ENCODE results near the gene ARV1. TPM values are rescaled to one million over a fixed set of nuclear protein-coding genes. Genes with fewer than 3 reads are reported as not detected.

Gene ARV1
- polyA plus RNA-seq, 1 donor (not counting 4 experiments of a cell fraction or from before 2014, with no cell fraction given), result 38.1 TPM

GRCh38 chr1:230948903-230949302 is 30.0 kb upstream of the ARV1 start:
- H3K4me1 ChIP-seq (ENCODE audit: control insufficient read depth, extremely low read depth, insufficient read depth, low read length), result no peaks in the 10 kb centered on the region
- H3K36me3 ChIP-seq (ENCODE audit: control insufficient read depth in 2 of 2, extremely low read depth in 1 of 2, insufficient read depth in 2 of 2, low read length in 2 of 2), result peaks cover 0 to 2% of the 10 kb centered on the region in 2 experiments
- H3K9me3 ChIP-seq (ENCODE audit: control insufficient read depth, low read depth, low read length), result no peaks in the 10 kb centered on the region
- no peaks in the 10 kb centered on the region for H3K79me2 ChIP-seq (ENCODE audit: control insufficient read depth, insufficient read depth, low read length)
- H4K20me1 ChIP-seq (ENCODE audit: control insufficient read depth, extremely low read depth, insufficient read depth, low read length), result no peaks in the 10 kb centered on the region
- no peak overlapping the region for H3K9ac ChIP-seq (ENCODE audit: control insufficient read depth, extremely low read depth, insufficient read depth, low read length)
- TF ChIP-seq, protein P1, sequence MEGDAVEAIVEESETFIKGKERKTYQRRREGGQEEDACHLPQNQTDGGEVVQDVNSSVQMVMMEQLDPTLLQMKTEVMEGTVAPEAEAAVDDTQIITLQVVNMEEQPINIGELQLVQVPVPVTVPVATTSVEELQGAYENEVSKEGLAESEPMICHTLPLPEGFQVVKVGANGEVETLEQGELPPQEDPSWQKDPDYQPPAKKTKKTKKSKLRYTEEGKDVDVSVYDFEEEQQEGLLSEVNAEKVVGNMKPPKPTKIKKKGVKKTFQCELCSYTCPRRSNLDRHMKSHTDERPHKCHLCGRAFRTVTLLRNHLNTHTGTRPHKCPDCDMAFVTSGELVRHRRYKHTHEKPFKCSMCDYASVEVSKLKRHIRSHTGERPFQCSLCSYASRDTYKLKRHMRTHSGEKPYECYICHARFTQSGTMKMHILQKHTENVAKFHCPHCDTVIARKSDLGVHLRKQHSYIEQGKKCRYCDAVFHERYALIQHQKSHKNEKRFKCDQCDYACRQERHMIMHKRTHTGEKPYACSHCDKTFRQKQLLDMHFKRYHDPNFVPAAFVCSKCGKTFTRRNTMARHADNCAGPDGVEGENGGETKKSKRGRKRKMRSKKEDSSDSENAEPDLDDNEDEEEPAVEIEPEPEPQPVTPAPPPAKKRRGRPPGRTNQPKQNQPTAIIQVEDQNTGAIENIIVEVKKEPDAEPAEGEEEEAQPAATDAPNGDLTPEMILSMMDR (optimal IDR thresholded peaks at IDR 0.05 in 1 of 3, IDR thresholded peaks at IDR 0.05 in 1 of 3, conservative IDR thresholded peaks at IDR 0.05 in 1 of 3; ENCODE audit: extremely low read depth in 1 of 3, insufficient read depth in 2 of 3, low read length in 3 of 3), result no peak
- TF ChIP-seq EZH2 (IDR thresholded peaks at IDR 0.05; ENCODE audit: low read length), result no peak
- no peaks in the 10 kb centered on the region for H3K27me3 ChIP-seq (ENCODE audit: control insufficient read depth, extremely low read depth, insufficient read depth, low read length)
- H3K27ac ChIP-seq (ENCODE audit: control insufficient read depth, insufficient read depth, low read length), result no peak overlapping the region
- H2AFZ ChIP-seq (ENCODE audit: control insufficient read depth, low read length), result no peak overlapping the region
- no peak overlapping the region for H3K4me3 ChIP-seq (ENCODE audit: control insufficient read depth in 2 of 3, extremely low read depth in 1 of 3, insufficient read depth in 2 of 3, low read depth in 1 of 3, low read length in 3 of 3)
- FAIRE-seq, result no peak
- no peaks in the 10 kb centered on the region for H3K9me1 ChIP-seq (ENCODE audit: control insufficient read depth, extremely low read depth, insufficient read depth, low read length)
- dilution Hi-C loops (cut with MboI; ENCODE audit: extremely low pct_ligation_motif_present, low sequenced_read_pairs), result no loop called here
- no peak for DNase-seq (ENCODE audit: low read depth, low spot score)
- no peak overlapping the region for H3K4me2 ChIP-seq (ENCODE audit: control insufficient read depth, extremely low read depth, insufficient read depth, low read depth, low read length)

GRCh38 chr1:230950404-230950803 is 28.5 kb upstream of the ARV1 start:
- Histone ChIP-seq H3K27ac (ENCODE audit: control insufficient read depth, insufficient read depth, low read length) (no peak overlapping the region), H2AFZ (ENCODE audit: control insufficient read depth, low read length) (no peak overlapping the region), H3K9me3 (ENCODE audit: control insufficient read depth, low read depth, low read length) (no peaks in the 10 kb centered on the region), H3K9ac (ENCODE audit: control insufficient read depth, extremely low read depth, insufficient read depth, low read length) (no peak overlapping the region), H3K36me3 (ENCODE audit: control insufficient read depth in 2 of 2, extremely low read depth in 1 of 2, insufficient read depth in 2 of 2, low read length in 2 of 2) (no peaks in the 10 kb centered on the region), H4K20me1 (ENCODE audit: control insufficient read depth, extremely low read depth, insufficient read depth, low read length) (no peaks in the 10 kb centered on the region), H3K9me1 (ENCODE audit: control insufficient read depth, extremely low read depth, insufficient read depth, low read length) (no peaks in the 10 kb centered on the region), H3K27me3 (ENCODE audit: control insufficient read depth, extremely low read depth, insufficient read depth, low read length) (no peaks in the 10 kb centered on the region), H3K79me2 (ENCODE audit: control insufficient read depth, insufficient read depth, low read length) (no peaks in the 10 kb centered on the region), H3K4me1 (ENCODE audit: control insufficient read depth, extremely low read depth, insufficient read depth, low read length) (no peaks in the 10 kb centered on the region), H3K4me2 (ENCODE audit: control insufficient read depth, extremely low read depth, insufficient read depth, low read depth, low read length) (no peak overlapping the region), H3K4me3 (ENCODE audit: control insufficient read depth in 2 of 3, extremely low read depth in 1 of 3, insufficient read depth in 2 of 3, low read depth in 1 of 3, low read length in 3 of 3) (no peak overlapping the region)
- FAIRE-seq, result no peak
- no peak for DNase-seq (ENCODE audit: low read depth, low spot score)
- no peak for TF ChIP-seq EZH2 (IDR thresholded peaks at IDR 0.05; ENCODE audit: low read length)
- TF ChIP-seq, protein P1 (optimal IDR thresholded peaks at IDR 0.05 in 1 of 3, IDR thresholded peaks at IDR 0.05 in 1 of 3, conservative IDR thresholded peaks at IDR 0.05 in 1 of 3; ENCODE audit: extremely low read depth in 1 of 3, insufficient read depth in 2 of 3, low read length in 3 of 3), result no peak
- dilution Hi-C loops (cut with MboI; ENCODE audit: extremely low pct_ligation_motif_present, low sequenced_read_pairs), result no loop called here
